Esophagus squamous epithelium (tissue), 5 donors: ENCODE data around the gene SCAF8. TPM values are rescaled to one million over a fixed set of nuclear protein-coding genes. Genes with fewer than 3 reads are reported as not detected.

ENCODE experiments used
- DNase-seq: peaks from one replicate; lab custom pipeline; 2025; lab: John Stamatoyannopoulos, UW
- H3K27ac ChIP-seq, 4 donors: fragments of 200-600 bp; sonication (generic); one replicate each; pipeline ENCODE4 v1.5.1; 2016 to 2019; ENCODE audit warnings: mild to moderate bottlenecking in 1 of 4
- H3K27me3 ChIP-seq, 4 donors: fragments of 200-600 bp; sonication (generic); 1 replicate in 3 of 4; 2 replicates in 1 of 4; pipeline versions ENCODE4 v1.5.1 to v1.6.0; 2017 to 2021; ENCODE audit warnings: antibody characterized with exemption in 1 of 4
- H3K36me3 ChIP-seq, 3 donors: fragments of 200-600 bp; sonication (generic); one replicate each; pipeline ENCODE4 v1.5.1; 2016 to 2019
- H3K4me1 ChIP-seq, 3 donors: fragments of 200-600 bp; sonication (generic); one replicate each; pipeline ENCODE4 v1.5.1; 2017 to 2019
- H3K4me3 ChIP-seq, 4 donors: fragments of 200-600 bp; sonication (generic); 1 replicate in 3 of 4; 2 replicates in 1 of 4; pipeline ENCODE4 v1.5.1; 2016 to 2019; ENCODE audit warnings: mild to moderate bottlenecking in 2 of 4, moderate library complexity in 1 of 4
- H3K9me3 ChIP-seq, 3 donors: fragments of 200-600 bp; sonication (generic); one replicate each; pipeline ENCODE4 v1.5.1; 2016 to 2019
- CTCF ChIP-seq, 6 experiments: fragments of 450-650 bp in 4 of 6; fragments of 200-600 bp in 2 of 6; sonication (generic) in 2 of 6; IDR thresholded peaks; one replicate each; pipeline ENCODE4 v1.5.1; 2016 to 2019; ENCODE audit warnings: antibody characterized with exemption in 6 of 6, mild to moderate bottlenecking in 4 of 6, moderate library complexity in 4 of 6
- POLR2A ChIP-seq, 4 donors: fragments of 450-650 bp; IDR thresholded peaks; one replicate each; pipeline ENCODE4 v1.6.1; 2017; ENCODE audit warnings: antibody characterized with exemption in 4 of 4, mild to moderate bottlenecking in 4 of 4, moderate library complexity in 3 of 4
- WGBS, 2 donors: methylation state at CpG; one replicate each; pipeline ENCODE4 v1.1.5; 2018; 5-methylcytosine and 5-hydroxymethylcytosine counted together
- intact Hi-C: fragments of 100-400 bp; cut with DNase I; formaldehyde crosslinking; loops from one replicate; pipeline ENCODE4 v1.15.0; 2022
- total RNA-seq, 4 donors: library from RNA; depleted of rRNA; stranded (reverse); fragments of >200 nt; gene quantifications; one replicate each; pipeline ENCODE4 v1.1.0, GENCODE V29; 2016
- donor health status: DM: yes; HTN: yes; CAD: no.

Gene SCAF8
- total RNA-seq, 4 donors from 2014 or later: 14.8 to 31.3 (median 20.5) TPM

GRCh38 chr6:154821638-154822037, 88.4 kb downstream of the SCAF8 start:
- TF ChIP-seq CTCF (IDR thresholded peaks at IDR 0.05) (no peak), POLR2A (IDR thresholded peaks at IDR 0.05) (no peak)
- intact Hi-C loops: no loop called here
- Histone ChIP-seq H3K9me3 (no peaks in the 10 kb centered on the region), H3K27me3 (no peaks in the 10 kb centered on the region), H3K27ac (no peak overlapping the region), H3K36me3 (peaks cover 0 to 100% (median 5%) of the 10 kb centered on the region in 3 donors), H3K4me3 (no peak overlapping the region), H3K4me1 (peaks cover 0 to 12% (median 0%) of the 10 kb centered on the region in 3 donors)
- WGBS, 2 donors: 85 to 88% methylated on average over 2 of the region's 2 CpGs
- DNase-seq: no peak

GRCh38 chr6:154822947-154823558, 89.8 kb downstream of the SCAF8 start:
- TF ChIP-seq CTCF (IDR thresholded peaks at IDR 0.05) (no peak), POLR2A (IDR thresholded peaks at IDR 0.05) (no peak)
- Histone ChIP-seq H3K27ac (no peak overlapping the region), H3K36me3 (peaks cover 0 to 100% (median 5%) of the 10 kb centered on the region in 3 donors), H3K9me3 (no peaks in the 10 kb centered on the region), H3K27me3 (no peaks in the 10 kb centered on the region), H3K4me3 (no peak overlapping the region), H3K4me1 (peaks cover 0 to 12% (median 0%) of the 10 kb centered on the region in 3 donors)
- intact Hi-C loops: no loop called here
- 95 to 96% methylated on average over 2 of the region's 2 CpGs for WGBS, 2 donors
- no peak for DNase-seq

DNA sequence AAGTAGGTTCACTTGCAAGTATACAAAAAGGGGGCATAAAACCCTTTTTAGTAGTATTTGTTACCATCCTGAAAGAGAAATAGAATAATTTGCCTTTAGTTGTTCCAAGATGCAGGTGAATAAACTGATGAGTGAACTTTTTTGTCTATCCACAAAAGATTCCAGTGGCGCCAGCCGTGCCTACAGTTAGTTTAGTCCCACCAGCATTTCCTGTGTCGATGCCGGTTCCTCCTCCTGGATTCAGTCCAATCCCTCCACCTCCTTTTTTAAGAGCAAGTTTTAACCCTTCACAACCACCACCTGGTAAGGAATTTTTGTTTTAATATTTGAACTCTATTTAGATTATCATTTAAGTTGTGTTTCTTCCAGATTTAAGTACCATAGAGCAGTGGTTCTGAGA, 90.9 kb downstream of the SCAF8 start:
- no peak overlapping the region for H3K4me3 ChIP-seq
- intact Hi-C loops: no loop called here
- no peak for TF ChIP-seq CTCF (IDR thresholded peaks at IDR 0.05)
- TF ChIP-seq POLR2A (IDR thresholded peaks at IDR 0.05): no peak
- H3K27ac ChIP-seq: no peak overlapping the region
- peaks cover 0 to 100% (median 0%) of the 10 kb centered on the region in 3 donors for H3K36me3 ChIP-seq
- no peaks in the 10 kb centered on the region for H3K27me3 ChIP-seq
- no peaks in the 10 kb centered on the region for H3K9me3 ChIP-seq
- H3K4me1 ChIP-seq: peaks cover 0 to 12% (median 0%) of the 10 kb centered on the region in 3 donors
- DNase-seq: no peak
- 14 to 31% methylated on average over 4 of the region's 4 CpGs for WGBS, 2 donors

- no peaks in the 10 kb centered on the region for H3K9me3 ChIP-seq
- H3K4me1 ChIP-seq: peaks cover 0 to 10% (median 0%) of the 10 kb centered on the region in 3 donors
- peaks cover 0 to 85% (median 15%) of the 10 kb centered on the region in 3 donors for H3K36me3 ChIP-seq
- H3K27me3 ChIP-seq: no peaks in the 10 kb centered on the region
- intact Hi-C loops: no loop called here
- H3K4me3 ChIP-seq: no peak overlapping the region
- 93 to 96% methylated on average over 1 of the region's 1 CpG for WGBS, 2 donors
- no peak for TF ChIP-seq POLR2A (IDR thresholded peaks at IDR 0.05)
- TF ChIP-seq CTCF (IDR thresholded peaks at IDR 0.05): no peak
- H3K27ac ChIP-seq: no peak overlapping the region
- DNase-seq: no peak
Measured at GRCh38 chr6:154829970-154830369, 96.8 kb downstream of the SCAF8 start.

- no peak overlapping the region for H3K4me3 ChIP-seq
- no peak for TF ChIP-seq POLR2A (IDR thresholded peaks at IDR 0.05)
- TF ChIP-seq CTCF (IDR thresholded peaks at IDR 0.05): no peak
- H3K27me3 ChIP-seq: no peaks in the 10 kb centered on the region
- no peak for DNase-seq
- peaks cover 0 to 77% (median 15%) of the 10 kb centered on the region in 3 donors for H3K36me3 ChIP-seq
- H3K9me3 ChIP-seq: no peaks in the 10 kb centered on the region
- 91 to 94% methylated on average over 4 of the region's 4 CpGs for WGBS, 2 donors
- intact Hi-C loops: no loop called here
- H3K4me1 ChIP-seq: peaks cover 0 to 13% (median 0%) of the 10 kb centered on the region in 3 donors
- H3K27ac ChIP-seq: no peak overlapping the region
Measured at GRCh38 chr6:154830771-154831170, 97.6 kb downstream of the SCAF8 start.
